Choroid plexus epithelial cell (primary cell): ENCODE data around the gene COA5.

Source experiments
- DNase-seq: peaks from one replicate; pipeline ENCODE4 v3.0.0-alpha.2; 2010; ENCODE audit warnings: low read depth
- H3K4me3 ChIP-seq: 2 replicates; pipeline ENCODE4 v1.5.1; 2011; ENCODE audit warnings: low read depth, mild to moderate bottlenecking, control low read depth, low read length, moderate library complexity
- CTCF ChIP-seq: conservative IDR thresholded peaks from 2 replicates; pipeline ENCODE4 v1.5.1; 2011; ENCODE audit warnings: low read depth, mild to moderate bottlenecking, control low read depth, inconsistent platforms, low read length, moderate library complexity

COA5 gene

GRCh38 chr2:98561018-98561417, 47.3 kb downstream of the COA5 start:
- DNase-seq = no peak
- TF ChIP-seq CTCF = no peak
- H3K4me3 ChIP-seq = no peak overlapping the region

GRCh38 chr2:98560256-98560771, 48.0 kb downstream of the COA5 start:
- peak; percentile 94 for DNase-seq
- no peak for TF ChIP-seq CTCF
- H3K4me3 ChIP-seq = no peak overlapping the region

GRCh38 chr2:98559581-98559980, 48.7 kb downstream of the COA5 start:
- no peak overlapping the region for H3K4me3 ChIP-seq
- TF ChIP-seq CTCF = no peak
- peak; percentile 38 for DNase-seq

GRCh38 chr2:98558852-98559530, 49.3 kb downstream of the COA5 start:
- H3K4me3 ChIP-seq = no peak overlapping the region
- no peak for TF ChIP-seq CTCF
- DNase-seq = no peak

- no peak for DNase-seq
- no peak overlapping the region for H3K4me3 ChIP-seq
- TF ChIP-seq CTCF = no peak
These were observed 51.8 kb downstream of the COA5 start for GRCh38 chr2:98556344-98557033.

- H3K4me3 ChIP-seq = no peak overlapping the region
- DNase-seq = no peak
- TF ChIP-seq CTCF = no peak
These were observed 52.6 kb downstream of the COA5 start for GRCh38 chr2:98555696-98556095.
